Stimulated activated CD4-positive, alpha-beta T cell treated with anti-CD3 and anti-CD28 coated beads, Interleukin-2, amount 100 ng/mL, for 24 hours (primary cell): Measurements from ENCODE around the gene CYRIA.

Experiments
- DNase-seq, 2 donors: peaks; one replicate each; pipeline ENCODE4 v3.0.0-alpha.2; 2020

The CYRIA gene

GRCh38 chr2:16626997-16627605 lies 38.5 kb downstream of the CYRIA start:
- DNase-seq, result no peak

- no peak for DNase-seq
These were observed 39.1 kb downstream of the CYRIA start for GRCh38 chr2:16626497-16626896.

GRCh38 chr2:16625759-16626158 lies 39.9 kb downstream of the CYRIA start:
- no peak for DNase-seq

DNA sequence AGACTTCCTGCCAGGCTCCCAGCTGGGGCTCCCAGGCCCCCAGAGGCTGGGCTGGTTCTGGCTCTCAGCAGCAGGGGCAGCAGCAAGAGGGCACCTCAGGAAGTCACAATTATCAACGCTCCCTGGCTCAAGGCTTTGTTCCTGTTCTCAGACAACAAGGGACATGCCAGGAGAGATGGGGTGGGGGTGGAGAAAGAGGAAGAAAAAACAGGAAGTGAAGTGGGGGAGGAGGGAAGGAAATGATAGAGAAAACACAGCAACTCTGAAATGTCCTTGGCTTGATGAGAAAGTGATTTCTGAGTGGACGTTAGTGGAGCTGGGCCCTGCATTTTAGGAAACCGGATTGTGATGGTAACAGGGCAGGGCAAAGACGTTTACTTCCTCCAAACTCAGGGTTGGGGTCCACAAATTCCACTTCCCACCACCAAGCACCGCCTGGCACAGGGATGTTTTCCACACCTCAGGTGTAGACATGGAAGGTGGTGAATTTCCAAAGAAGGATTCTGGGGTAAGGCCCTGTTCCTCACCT lies 40.4 kb downstream of the CYRIA start:
- no peak for DNase-seq

DNA sequence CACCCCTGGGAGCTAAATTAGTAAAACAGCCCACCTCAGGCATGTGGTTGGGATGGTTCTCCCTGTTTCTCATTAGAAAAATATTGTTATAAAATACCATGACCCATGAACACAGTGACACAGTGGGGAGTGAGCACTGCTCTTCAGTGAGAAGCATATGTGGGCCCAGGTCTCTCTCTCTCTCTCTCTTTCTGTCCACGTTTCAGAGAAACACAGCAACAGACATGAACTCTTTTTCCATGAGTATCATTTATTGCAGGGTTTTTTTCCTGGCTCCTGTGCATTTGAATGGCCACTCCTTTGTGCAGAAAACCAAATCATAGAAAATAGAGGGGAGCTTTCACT lies 41.2 kb downstream of the CYRIA start:
- no peak for DNase-seq

DNA sequence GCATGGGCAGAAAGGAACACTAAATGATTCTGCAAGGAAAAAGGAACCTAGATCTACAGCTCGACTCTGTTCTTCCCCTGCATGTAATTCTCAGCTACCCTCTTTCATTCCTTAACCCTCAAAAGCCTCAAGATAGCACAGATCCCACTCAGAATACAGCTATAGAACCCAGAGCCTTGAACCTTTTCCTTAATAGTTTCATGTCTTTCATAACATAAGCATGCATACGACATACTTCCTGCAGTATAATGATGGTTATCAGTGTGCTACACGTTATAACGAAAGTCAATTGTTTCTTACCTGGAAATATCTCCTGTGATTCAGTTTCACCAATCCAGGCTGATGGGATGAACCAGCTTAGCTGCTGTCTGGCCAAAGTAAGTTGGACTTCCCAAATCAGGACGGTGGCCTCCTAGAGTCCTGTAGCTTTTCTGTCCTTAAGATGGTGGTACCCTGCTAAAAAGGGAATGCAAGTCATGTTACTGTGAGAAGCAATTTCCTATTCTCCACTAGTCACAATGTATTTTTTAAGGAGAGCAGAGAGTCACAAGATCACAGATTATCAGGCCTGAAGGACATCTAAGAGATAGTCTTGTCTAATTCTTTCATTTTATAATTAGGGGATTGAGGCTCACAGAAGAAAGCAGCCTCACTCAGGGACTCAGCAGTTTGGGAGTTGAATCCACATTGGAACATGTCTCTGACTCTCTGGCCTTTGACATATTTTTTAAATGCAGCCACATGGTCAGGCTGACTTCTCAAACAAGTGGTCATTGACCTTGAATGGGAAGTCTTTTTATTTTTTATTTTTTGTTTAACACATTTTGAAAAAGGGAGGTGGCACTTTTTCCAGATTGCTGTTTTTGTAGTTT lies 41.8 kb downstream of the CYRIA start:
- no peak for DNase-seq

DNA sequence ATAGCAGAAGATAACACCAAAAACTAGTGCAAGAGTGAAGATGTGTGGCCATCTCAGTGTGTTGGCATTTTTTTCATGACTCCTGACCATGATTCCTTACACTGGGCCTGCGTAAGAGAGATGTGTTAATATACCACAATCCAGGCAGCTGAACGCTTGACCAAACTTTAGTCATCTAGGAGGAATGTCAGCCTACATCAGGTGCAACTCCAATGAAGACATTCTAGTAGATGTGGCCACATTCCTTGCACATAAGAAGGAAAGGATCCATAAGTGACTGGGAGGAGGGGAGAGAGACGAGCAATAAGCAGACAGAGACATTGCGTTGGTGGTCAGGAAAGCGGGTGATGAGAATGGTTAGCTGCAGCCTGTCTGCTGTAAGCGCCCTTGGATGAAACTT lies 42.6 kb downstream of the CYRIA start:
- DNase-seq, result no peak

DNA sequence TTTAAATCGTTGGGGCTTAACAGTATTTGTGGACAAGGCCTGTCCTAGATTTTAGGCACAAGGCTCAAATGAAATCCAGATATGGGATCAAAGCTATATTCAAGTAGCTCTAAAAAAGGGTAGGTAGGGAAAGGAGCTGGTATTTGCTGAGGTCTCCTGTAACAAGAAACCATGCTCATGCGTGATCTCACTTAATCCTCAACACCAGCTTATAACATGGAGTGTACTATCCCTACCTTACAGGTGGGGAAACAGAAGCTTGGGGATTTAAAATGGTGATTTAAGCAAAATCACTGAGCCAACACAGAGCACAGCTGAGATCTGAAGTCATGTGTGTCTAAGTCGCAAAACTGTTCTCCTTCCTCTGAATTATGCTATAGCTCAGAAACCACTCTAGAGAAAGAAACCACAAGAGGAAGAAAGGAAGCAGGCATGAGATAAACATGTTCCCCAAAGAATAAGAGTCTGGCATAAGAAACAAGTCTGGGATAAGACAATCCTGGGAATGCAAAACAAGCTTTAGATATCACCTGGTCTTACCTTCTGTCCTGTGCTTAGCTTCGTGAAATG lies 43.1 kb downstream of the CYRIA start:
- no peak for DNase-seq

DNA sequence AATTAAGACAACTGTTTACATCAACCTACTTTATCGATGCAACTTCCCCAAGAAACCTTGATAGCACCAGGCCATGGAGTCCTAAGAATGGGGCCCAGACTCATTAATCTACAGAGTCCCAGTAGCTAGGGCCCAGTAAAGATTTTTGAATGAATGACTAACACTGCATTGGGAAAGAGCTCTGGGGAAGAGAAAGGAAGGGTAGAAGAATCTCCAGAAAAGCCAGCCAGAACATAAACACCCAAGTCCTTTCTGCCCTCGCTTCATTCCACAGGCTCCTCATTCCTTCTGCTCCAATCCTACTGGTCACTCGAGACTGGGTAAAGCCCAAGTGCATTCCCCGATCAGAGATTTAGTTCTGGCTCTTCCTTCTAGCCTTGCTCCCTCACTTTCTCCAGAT lies 44.3 kb downstream of the CYRIA start:
- no peak for DNase-seq

- no peak for DNase-seq
These were observed 45.0 kb downstream of the CYRIA start for GRCh38 chr2:16620590-16620989.

DNA sequence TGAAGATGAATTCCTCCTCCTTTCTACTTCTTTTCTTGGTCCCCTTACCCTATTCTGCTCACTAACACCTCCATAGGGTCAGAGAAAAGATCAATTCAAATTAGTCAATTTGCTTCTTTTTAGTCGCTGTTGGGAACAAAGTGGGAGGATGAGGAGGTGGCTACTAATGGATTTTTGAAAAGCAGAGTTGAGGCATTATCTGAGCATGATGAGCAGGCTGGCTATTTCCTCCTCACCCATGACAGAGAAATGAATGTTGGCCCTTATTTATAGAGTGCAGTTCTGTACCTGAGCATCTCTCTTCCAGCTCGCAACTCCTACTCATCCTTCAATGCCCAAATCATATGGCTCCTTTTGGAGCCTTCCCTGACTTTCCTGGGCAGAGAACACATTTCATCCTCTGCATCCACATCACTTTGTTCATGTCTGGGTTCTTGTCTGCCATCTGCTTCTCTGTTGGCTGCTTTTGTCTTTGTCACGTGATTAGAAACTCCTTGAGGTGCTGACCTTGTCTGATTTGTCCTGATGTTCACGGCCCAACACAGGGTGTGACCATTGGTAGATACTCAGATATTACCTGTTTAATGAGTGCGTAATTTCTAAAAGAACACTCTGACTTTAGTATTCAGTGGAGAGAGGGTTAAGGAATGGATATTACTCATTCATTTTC lies 45.9 kb downstream of the CYRIA start:
- DNase-seq, result no peak

DNA sequence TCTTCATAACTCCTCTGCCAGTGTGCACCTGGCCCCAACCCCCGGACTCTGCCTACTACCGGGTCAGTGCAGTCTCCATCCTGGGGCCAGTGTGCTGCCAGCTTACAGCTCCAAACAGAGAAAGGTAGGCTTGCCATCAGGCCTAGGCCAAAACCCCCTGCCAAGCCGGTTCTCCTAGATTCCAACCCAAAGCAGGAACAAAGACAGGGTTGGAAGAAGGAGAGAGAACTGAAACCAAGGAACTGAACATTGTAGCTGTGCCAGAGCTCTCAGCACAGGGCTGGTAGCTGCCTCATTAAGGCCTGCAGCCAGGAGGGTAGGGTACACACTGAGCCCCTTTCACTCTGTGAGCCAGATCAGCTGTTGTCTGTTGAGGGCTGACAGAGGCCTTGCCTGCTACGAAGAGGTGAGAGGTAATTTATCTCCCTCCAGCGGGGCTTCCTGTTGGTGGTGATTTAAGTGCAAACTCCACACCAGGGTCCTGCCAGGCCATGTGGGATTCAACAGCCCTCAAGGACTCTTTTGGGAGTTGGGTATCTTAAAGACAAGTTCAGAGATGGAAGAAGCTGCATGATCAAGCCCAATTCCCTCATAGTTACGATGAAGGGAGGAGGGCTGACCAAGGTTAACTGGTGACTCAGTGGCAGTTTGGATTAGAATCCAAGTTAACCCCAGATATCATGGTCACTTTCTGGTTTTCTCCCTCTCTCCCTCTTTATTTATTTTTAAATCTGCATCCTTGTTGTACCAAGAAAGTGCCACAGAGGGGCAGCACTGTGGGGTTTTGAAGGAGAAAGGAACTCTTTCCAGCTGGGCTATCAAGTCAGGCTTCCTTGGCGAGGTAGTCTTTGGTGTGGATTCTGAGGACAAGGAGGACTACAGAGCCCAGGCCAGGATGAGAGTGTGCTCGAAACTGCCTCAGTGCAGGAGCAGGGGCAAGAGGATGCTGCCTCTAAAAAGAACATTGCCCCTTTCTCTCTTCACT lies 48.1 kb downstream of the CYRIA start:
- no peak for DNase-seq
